ENCODE results near the gene RAPGEFL1.

GRCh38 chr17:40158438-40159013 is 18.7 kb upstream of the RAPGEFL1 start:
- no peak for TF ChIP-seq REST (IDR thresholded peaks at IDR 0.05; ENCODE audit: insufficient read depth in 1 of 2, low read depth in 2 of 2, low read length in 2 of 2)
- no peak for TF ChIP-seq SIN3A (IDR thresholded peaks at IDR 0.05; ENCODE audit: borderline replicate concordance, insufficient read depth, low read length)
- TF ChIP-seq FOXP2 (optimal IDR thresholded peaks at IDR 0.05; ENCODE audit: borderline replicate concordance, extremely low read depth, extremely low read length, insufficient read depth): no peak
- no peak for TF ChIP-seq POLR2AphosphoS5 (IDR thresholded peaks at IDR 0.05; ENCODE audit: low read depth, low read length)

Data from PFSK-1 (cell line).